Neural cell (in vitro differentiated cells): ENCODE results near the gene NR2F1-AS1. TPM values are rescaled to one million over a fixed set of nuclear protein-coding genes. Genes with fewer than 3 reads are reported as not detected.
A peak's percentile ranks its signal among the peaks of the same experiment; 100 is the strongest.

Experiments
- H2AFZ ChIP-seq: fragments of 200-600, 300-800 bp; sonication (generic), shearing (Covaris generic); 2 replicates; pipeline ENCODE4 v1.6.0; 2014; ENCODE audit warnings: low read depth, mild to moderate bottlenecking, antibody characterized with exemption, low read length, moderate library complexity
- H3F3A ChIP-seq: fragments of 200-600 bp; shearing (Covaris generic); 2 replicates; pipeline ENCODE4 v1.6.1; 2016; ENCODE audit warnings: mild to moderate bottlenecking, moderate library complexity, mixed read lengths, antibody characterized with exemption, low read length; ENCODE audit not compliant: insufficient read depth, poor library complexity, severe bottlenecking
- H3K27ac ChIP-seq: fragments of 200-600, 300-800 bp; sonication (generic), shearing (Covaris generic); 2 replicates; pipeline ENCODE4 v1.5.1; 2014; ENCODE audit warnings: mild to moderate bottlenecking, low read length, moderate library complexity
- H3K27me3 ChIP-seq: fragments of 300-800, 200-600 bp; sonication (generic), shearing (Covaris generic); 2 replicates; pipeline ENCODE4 v1.6.0; 2014; ENCODE audit warnings: mild to moderate bottlenecking, low read depth, low read length, moderate library complexity; ENCODE audit not compliant: insufficient read depth
- H3K36me3 ChIP-seq: fragments of 300-800, 200-600 bp; sonication (generic), shearing (Covaris generic); 2 replicates; pipeline ENCODE4 v1.5.1; 2014; ENCODE audit warnings: mild to moderate bottlenecking, antibody characterized with exemption, low read length, moderate library complexity; ENCODE audit not compliant: insufficient read depth
- H3K4me2 ChIP-seq: fragments of 300-800, 200-600 bp; sonication (generic), shearing (Covaris generic); 2 replicates; pipeline ENCODE4 v1.6.0; 2014; ENCODE audit warnings: mild to moderate bottlenecking, low read length
- H3K4me3 ChIP-seq: fragments of 300-800, 200-600 bp; sonication (generic), shearing (Covaris generic); 2 replicates; pipeline ENCODE4 v1.5.1; 2014; ENCODE audit warnings: mild to moderate bottlenecking, low read length, moderate library complexity
- H3K79me2 ChIP-seq: fragments of 200-600 bp; shearing (Covaris generic); replicated peaks from 2 replicates; pipeline ENCODE4 v1.6.0; 2014; ENCODE audit warnings: mild to moderate bottlenecking, low read length, moderate library complexity; ENCODE audit not compliant: insufficient read depth
- H3K9ac ChIP-seq: fragments of 300-800, 200-600 bp; sonication (generic), shearing (Covaris generic); 2 replicates; pipeline ENCODE4 v1.6.1; 2016; ENCODE audit warnings: mild to moderate bottlenecking, low read length, mixed read lengths
- H3K9me2 ChIP-seq: fragments of 200-600 bp; shearing (Covaris generic); 2 replicates; pipeline ENCODE4 v1.6.1; 2016; ENCODE audit warnings: mild to moderate bottlenecking, low read length, mixed read lengths; ENCODE audit not compliant: insufficient read depth
- H3K9me3 ChIP-seq: fragments of 200-600, 300-800 bp; sonication (generic), shearing (Covaris generic); 2 replicates; pipeline ENCODE4 v1.6.1; 2016; ENCODE audit warnings: mild to moderate bottlenecking, mixed run types, low read length, moderate library complexity, mixed read lengths
- H4K20me1 ChIP-seq: fragments of 200-600 bp; shearing (Covaris generic); 2 replicates; pipeline ENCODE4 v1.6.1; 2016; ENCODE audit warnings: mild to moderate bottlenecking, mixed run types; ENCODE audit not compliant: insufficient read depth
- CTCF ChIP-seq: fragments of 450-650 bp; IDR thresholded peaks from 2 replicates; pipeline ENCODE4 v1.5.1; 2014; ENCODE audit warnings: antibody characterized with exemption, mild to moderate bottlenecking, moderate library complexity; ENCODE audit not compliant: poor library complexity, severe bottlenecking
- EP300 ChIP-seq: fragments of 450-650 bp; conservative IDR thresholded peaks from 2 replicates; pipeline ENCODE4 v1.6.1; 2014; ENCODE audit warnings: antibody characterized with exemption, mild to moderate bottlenecking, moderate library complexity; ENCODE audit not compliant: poor library complexity, severe bottlenecking
- EZH2 ChIP-seq: fragments of 200-600, 300-800 bp; shearing (Covaris generic), sonication (generic); IDR thresholded peaks from 2 replicates; pipeline ENCODE4 v1.6.1; 2014; ENCODE audit warnings: antibody characterized with exemption, low read length, borderline replicate concordance, mild to moderate bottlenecking; ENCODE audit not compliant: insufficient read depth, poor library complexity, severe bottlenecking
- MXI1 ChIP-seq: fragments of 450-650 bp; conservative IDR thresholded peaks from 2 replicates; pipeline ENCODE4 v1.6.1; 2014; ENCODE audit warnings: antibody characterized with exemption, mild to moderate bottlenecking; ENCODE audit not compliant: poor library complexity, severe bottlenecking
- POLR2AphosphoS5 ChIP-seq: IDR thresholded peaks from 2 replicates; pipeline ENCODE4 v1.6.1; 2012
- SMC3 ChIP-seq: fragments of 450-650 bp; conservative IDR thresholded peaks from 2 replicates; pipeline ENCODE4 v1.6.1; 2014; ENCODE audit warnings: antibody characterized with exemption, mild to moderate bottlenecking, moderate library complexity; ENCODE audit not compliant: poor library complexity
- TAF1 ChIP-seq: IDR thresholded peaks from 2 replicates; pipeline ENCODE4 v1.6.1; 2012; ENCODE audit warnings: low read depth
- polyA minus RNA-seq: library from RNA; depleted of rRNA, polyadenylated mRNA; stranded (reverse); fragments of >200 nt; gene quantifications from 2 replicates; pipeline ENCODE4 v1.2.3, GENCODE V29; 2014
- polyA plus RNA-seq: library from polyadenylated mRNA; depleted of rRNA; stranded (reverse); fragments of >200 nt; gene quantifications from 2 replicates; pipeline ENCODE4 v1.2.3, GENCODE V29; 2014
- TF ChIP-seq, protein P1 (sequence below): IDR thresholded peaks from 2 replicates; pipeline ENCODE4 v1.6.1; 2012; ENCODE audit warnings: borderline replicate concordance

The NR2F1-AS1 gene
- polyA plus RNA-seq (0.24 and 0.42 TPM in 2 replicates), polyA minus RNA-seq (0.97 and 2.0 TPM in 2 replicates)

- Histone ChIP-seq H2AFZ (no peak within 1 kb of the TSS), H3K4me3 (peak within 1 kb of the TSS; percentile 67), H3K9me2 (no peaks in the 10 kb centered on the region), H3F3A (peaks cover 5% of the 10 kb centered on the region), H3K4me2 (peak within 1 kb of the TSS; percentile 69), H3K9me3 (no peaks in the 10 kb centered on the region), H3K79me2 (no peaks in the 10 kb centered on the region), H3K27ac (no peak within 1 kb of the TSS), H4K20me1 (no peaks in the 10 kb centered on the region), H3K9ac (peak within 1 kb of the TSS; percentile 34), H3K36me3 (no peaks in the 10 kb centered on the region), H3K27me3 (peaks cover 91% of the 10 kb centered on the region)
- TF ChIP-seq POLR2AphosphoS5 (no peak), EZH2 (no peak), CTCF (no peak)
- TF ChIP-seq, protein P1, sequence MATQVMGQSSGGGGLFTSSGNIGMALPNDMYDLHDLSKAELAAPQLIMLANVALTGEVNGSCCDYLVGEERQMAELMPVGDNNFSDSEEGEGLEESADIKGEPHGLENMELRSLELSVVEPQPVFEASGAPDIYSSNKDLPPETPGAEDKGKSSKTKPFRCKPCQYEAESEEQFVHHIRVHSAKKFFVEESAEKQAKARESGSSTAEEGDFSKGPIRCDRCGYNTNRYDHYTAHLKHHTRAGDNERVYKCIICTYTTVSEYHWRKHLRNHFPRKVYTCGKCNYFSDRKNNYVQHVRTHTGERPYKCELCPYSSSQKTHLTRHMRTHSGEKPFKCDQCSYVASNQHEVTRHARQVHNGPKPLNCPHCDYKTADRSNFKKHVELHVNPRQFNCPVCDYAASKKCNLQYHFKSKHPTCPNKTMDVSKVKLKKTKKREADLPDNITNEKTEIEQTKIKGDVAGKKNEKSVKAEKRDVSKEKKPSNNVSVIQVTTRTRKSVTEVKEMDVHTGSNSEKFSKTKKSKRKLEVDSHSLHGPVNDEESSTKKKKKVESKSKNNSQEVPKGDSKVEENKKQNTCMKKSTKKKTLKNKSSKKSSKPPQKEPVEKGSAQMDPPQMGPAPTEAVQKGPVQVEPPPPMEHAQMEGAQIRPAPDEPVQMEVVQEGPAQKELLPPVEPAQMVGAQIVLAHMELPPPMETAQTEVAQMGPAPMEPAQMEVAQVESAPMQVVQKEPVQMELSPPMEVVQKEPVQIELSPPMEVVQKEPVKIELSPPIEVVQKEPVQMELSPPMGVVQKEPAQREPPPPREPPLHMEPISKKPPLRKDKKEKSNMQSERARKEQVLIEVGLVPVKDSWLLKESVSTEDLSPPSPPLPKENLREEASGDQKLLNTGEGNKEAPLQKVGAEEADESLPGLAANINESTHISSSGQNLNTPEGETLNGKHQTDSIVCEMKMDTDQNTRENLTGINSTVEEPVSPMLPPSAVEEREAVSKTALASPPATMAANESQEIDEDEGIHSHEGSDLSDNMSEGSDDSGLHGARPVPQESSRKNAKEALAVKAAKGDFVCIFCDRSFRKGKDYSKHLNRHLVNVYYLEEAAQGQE, result no peak
Measured at GRCh38 chr5:93580927-93581445, at the start of gene NR2F1-AS1. NR2F1-AS1 (minus strand) TSS chr5:93581219.

- Histone ChIP-seq H3K79me2 (no peaks in the 10 kb centered on the region), H4K20me1 (no peaks in the 10 kb centered on the region), H3K9ac (no peak overlapping the region), H3K27me3 (no peaks in the 10 kb centered on the region), H3K9me3 (no peaks in the 10 kb centered on the region), H2AFZ (no peak overlapping the region), H3K9me2 (no peaks in the 10 kb centered on the region), H3K4me3 (no peak overlapping the region), H3K27ac (no peak overlapping the region), H3K36me3 (no peaks in the 10 kb centered on the region), H3F3A (no peaks in the 10 kb centered on the region), H3K4me2 (no peak overlapping the region)
- TF ChIP-seq EP300 (no peak), MXI1 (no peak), POLR2AphosphoS5 (no peak), CTCF (no peak), TAF1 (no peak), SMC3 (no peak)
- TF ChIP-seq, protein P1, result no peak
Measured at GRCh38 chr5:93626801-93627200, 45.8 kb upstream of the NR2F1-AS1 start.
